AG09319 (cell line): ENCODE results near the gene ARHGAP23.

ENCODE experiments used
- DNase-seq: peaks from one replicate; pipeline ENCODE4 v3.0.0-alpha.2; 2010; ENCODE audit warnings: low read depth; ENCODE audit errors: extremely low read depth
- CTCF ChIP-seq: IDR thresholded peaks from 2 replicates; pipeline ENCODE4 v1.5.1; 2011; ENCODE audit warnings: low read depth, mild to moderate bottlenecking, inconsistent platforms, low read length, moderate library complexity

The ARHGAP23 gene

GRCh38 chr17:38428112-38428642, at the start of gene ARHGAP23:
TSS of gene ARHGAP23 (plus strand) at chr17:38428464. CDS start at chr17:38428486, 22 bp downstream.
- TF ChIP-seq CTCF: no peak
- no peak for DNase-seq

- DNase-seq: no peak
- no peak for TF ChIP-seq CTCF
These were observed 48.8 kb upstream of the ARHGAP23 start for GRCh38 chr17:38379448-38379847.

GRCh38 chr17:38395090-38395489, 33.2 kb upstream of the ARHGAP23 start:
- no peak for DNase-seq

GRCh38 chr17:38397227-38397626, 31.0 kb upstream of the ARHGAP23 start:
- no peak for DNase-seq
- no peak for TF ChIP-seq CTCF

More at GRCh38 chr17:38395090-38395489, 33.2 kb upstream of the ARHGAP23 start:
- no peak for TF ChIP-seq CTCF

GRCh38 chr17:38400286-38400685, 28.0 kb upstream of the ARHGAP23 start:
- no peak for DNase-seq
- no peak for TF ChIP-seq CTCF

- TF ChIP-seq CTCF: no peak
- DNase-seq: no peak
These were observed 26.8 kb upstream of the ARHGAP23 start for GRCh38 chr17:38401459-38401858.

GRCh38 chr17:38402897-38403296, 25.4 kb upstream of the ARHGAP23 start:
- TF ChIP-seq CTCF: no peak

More at GRCh38 chr17:38402897-38403296, 25.4 kb upstream of the ARHGAP23 start:
- DNase-seq: no peak
